WTC11 (cell line): ENCODE measurements around the gene GATA6. TPM values are rescaled to one million over a fixed set of nuclear protein-coding genes. Genes with fewer than 3 reads are reported as not detected.
A peak's percentile ranks its signal among the peaks of the same experiment; 100 is the strongest.

Source experiments
- ATAC-seq: fragments of 200-7000 bp; cut with Tn5 transposase; 2 replicates; pipeline ENCODE4 v1.10.0; 2021; ENCODE audit warnings: mild to moderate bottlenecking, moderate library complexity
- CTCF ChIA-PET: fragments of 300-600 bp; sonication (Branson Sonifier 250); formaldehyde crosslinking; loops from one replicate; lab custom pipeline; 2021; ENCODE audit warnings: antibody characterized with exemption; lab: Charles Lee
- POLR2A ChIA-PET: fragments of 350-600 bp; sonication (Branson Sonifier 250); formaldehyde crosslinking; loops from one replicate; lab custom pipeline; 2021; ENCODE audit warnings: antibody characterized with exemption; lab: Charles Lee
- DNase-seq: peaks from one replicate; pipeline ENCODE4 v3.0.0; 2021; ENCODE audit warnings: low spot score
- H3K27ac Mint-ChIP-seq: 2 replicates; pipeline ENCODE4 v1.8.0; 2021; ENCODE audit warnings: mixed read lengths
- H3K27me3 Mint-ChIP-seq: 2 replicates; pipeline ENCODE4 v1.8.0; 2021; ENCODE audit warnings: low read depth, mild to moderate bottlenecking, moderate library complexity, mixed read lengths
- H3K36me3 Mint-ChIP-seq: 2 replicates; pipeline ENCODE4 v1.8.0; 2021; ENCODE audit warnings: mixed read lengths
- H3K4me1 Mint-ChIP-seq: 2 replicates; pipeline ENCODE4 v1.8.0; 2022; ENCODE audit warnings: mixed read lengths
- H3K4me3 Mint-ChIP-seq: 2 replicates; pipeline ENCODE4 v1.8.0; 2021; ENCODE audit warnings: mild to moderate bottlenecking, moderate library complexity, mixed read lengths
- H3K9me3 Mint-ChIP-seq: 2 replicates; pipeline ENCODE4 v1.8.0; 2021; ENCODE audit warnings: mixed read lengths
- ATF1 ChIP-seq: sonication (generic); formaldehyde crosslinking; IDR thresholded peaks from 2 replicates; pipeline ENCODE4 v1.8.1; 2023; ENCODE audit warnings: mild to moderate bottlenecking, moderate library complexity, missing genetic modification reagents
- EMX1 ChIP-seq: fragments of 250-450 bp; sonication (Bioruptor Pico); IDR thresholded peaks from 2 replicates; pipeline ENCODE4 v1.8.0; 2021; ENCODE audit warnings: mild to moderate bottlenecking
- FOXJ3 ChIP-seq: sonication (generic); formaldehyde crosslinking; IDR thresholded peaks from 2 replicates; pipeline ENCODE4 v1.9.0; 2021; ENCODE audit warnings: missing genetic modification reagents, mild to moderate bottlenecking, borderline replicate concordance
- IRF2 ChIP-seq: sonication (generic); formaldehyde crosslinking; IDR thresholded peaks from 2 replicates; pipeline ENCODE4 v1.8.0; 2022; ENCODE audit warnings: low read depth, missing genetic modification reagents, borderline replicate concordance
- KAT7 ChIP-seq: sonication (generic); formaldehyde crosslinking; IDR thresholded peaks from 2 replicates; pipeline ENCODE4 v1.8.1; 2023; ENCODE audit warnings: missing genetic modification reagents, mild to moderate bottlenecking, borderline replicate concordance
- MYBL2 ChIP-seq: sonication (generic); formaldehyde crosslinking; IDR thresholded peaks from 2 replicates; pipeline ENCODE4 v1.8.1; 2023; ENCODE audit warnings: mild to moderate bottlenecking, moderate library complexity, missing genetic modification reagents
- NFATC4 ChIP-seq: fragments of 250-450 bp; sonication (Bioruptor Pico); IDR thresholded peaks from 2 replicates; pipeline ENCODE4 v1.9.0; 2021; ENCODE audit warnings: mild to moderate bottlenecking
- SOX15 ChIP-seq: fragments of 250-450 bp; sonication (Bioruptor Pico); IDR thresholded peaks from 2 replicates; pipeline ENCODE4 v1.9.0; 2021; ENCODE audit warnings: mild to moderate bottlenecking
- TCF7 ChIP-seq: sonication (generic); formaldehyde crosslinking; IDR thresholded peaks from 2 replicates; pipeline ENCODE4 v1.8.0; 2022; ENCODE audit warnings: mild to moderate bottlenecking, low read depth, missing genetic modification reagents, moderate library complexity
- ZBTB21 ChIP-seq: sonication (generic); formaldehyde crosslinking; IDR thresholded peaks from 2 replicates; pipeline ENCODE4 v1.8.1; 2023; ENCODE audit warnings: mild to moderate bottlenecking, missing genetic modification reagents, borderline replicate concordance
- ZNF138 ChIP-seq: sonication (generic); formaldehyde crosslinking; conservative IDR thresholded peaks from 2 replicates; pipeline ENCODE4 v1.8.1; 2022; ENCODE audit warnings: mild to moderate bottlenecking, moderate library complexity, missing genetic modification reagents
- total RNA-seq: library from RNA; stranded (reverse); gene quantifications from 3 replicates; pipeline ENCODE4 v1.2.3, GENCODE V29; 2021
- TF ChIP-seq, protein P1 (sequence below): fragments of 250-450 bp; sonication (Bioruptor Pico); IDR thresholded peaks from 2 replicates; pipeline ENCODE4 v1.9.0; 2021; ENCODE audit warnings: mild to moderate bottlenecking, borderline replicate concordance
- TF ChIP-seq, protein P2 (sequence below): sonication (generic); formaldehyde crosslinking; IDR thresholded peaks from 2 replicates; pipeline ENCODE4 v1.8.0; 2022; ENCODE audit warnings: mild to moderate bottlenecking, missing genetic modification reagents
- TF ChIP-seq, protein P3 (sequence below): fragments of 250-450 bp; sonication (Bioruptor Pico); conservative IDR thresholded peaks from 2 replicates; pipeline ENCODE4 v1.9.0; 2021; ENCODE audit warnings: mild to moderate bottlenecking

Gene GATA6
- total RNA-seq, 1 experiment from 2014 or later: 0.15 TPM

DNA sequence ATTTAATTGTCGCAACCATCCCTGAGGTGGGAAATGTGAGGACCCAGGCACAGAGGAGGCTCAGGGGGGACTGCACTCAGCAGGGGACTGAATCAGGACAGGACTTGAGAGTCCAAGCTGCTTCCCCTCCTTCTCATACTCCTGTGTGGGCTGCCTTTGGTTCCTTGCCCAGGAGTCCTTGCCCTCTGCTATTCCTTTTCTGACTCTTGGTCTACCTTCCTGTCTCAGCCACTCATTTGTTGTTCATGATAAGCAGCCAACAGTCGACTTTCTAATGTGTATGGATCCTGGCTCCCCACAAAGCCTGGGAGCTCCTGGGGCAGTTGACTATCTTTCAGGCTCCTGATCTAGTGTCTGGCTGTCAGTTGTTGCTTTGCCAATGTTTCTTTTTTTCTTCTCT lies 28.3 kb downstream of the GATA6 start (continued):
- TF ChIP-seq, protein P1, sequence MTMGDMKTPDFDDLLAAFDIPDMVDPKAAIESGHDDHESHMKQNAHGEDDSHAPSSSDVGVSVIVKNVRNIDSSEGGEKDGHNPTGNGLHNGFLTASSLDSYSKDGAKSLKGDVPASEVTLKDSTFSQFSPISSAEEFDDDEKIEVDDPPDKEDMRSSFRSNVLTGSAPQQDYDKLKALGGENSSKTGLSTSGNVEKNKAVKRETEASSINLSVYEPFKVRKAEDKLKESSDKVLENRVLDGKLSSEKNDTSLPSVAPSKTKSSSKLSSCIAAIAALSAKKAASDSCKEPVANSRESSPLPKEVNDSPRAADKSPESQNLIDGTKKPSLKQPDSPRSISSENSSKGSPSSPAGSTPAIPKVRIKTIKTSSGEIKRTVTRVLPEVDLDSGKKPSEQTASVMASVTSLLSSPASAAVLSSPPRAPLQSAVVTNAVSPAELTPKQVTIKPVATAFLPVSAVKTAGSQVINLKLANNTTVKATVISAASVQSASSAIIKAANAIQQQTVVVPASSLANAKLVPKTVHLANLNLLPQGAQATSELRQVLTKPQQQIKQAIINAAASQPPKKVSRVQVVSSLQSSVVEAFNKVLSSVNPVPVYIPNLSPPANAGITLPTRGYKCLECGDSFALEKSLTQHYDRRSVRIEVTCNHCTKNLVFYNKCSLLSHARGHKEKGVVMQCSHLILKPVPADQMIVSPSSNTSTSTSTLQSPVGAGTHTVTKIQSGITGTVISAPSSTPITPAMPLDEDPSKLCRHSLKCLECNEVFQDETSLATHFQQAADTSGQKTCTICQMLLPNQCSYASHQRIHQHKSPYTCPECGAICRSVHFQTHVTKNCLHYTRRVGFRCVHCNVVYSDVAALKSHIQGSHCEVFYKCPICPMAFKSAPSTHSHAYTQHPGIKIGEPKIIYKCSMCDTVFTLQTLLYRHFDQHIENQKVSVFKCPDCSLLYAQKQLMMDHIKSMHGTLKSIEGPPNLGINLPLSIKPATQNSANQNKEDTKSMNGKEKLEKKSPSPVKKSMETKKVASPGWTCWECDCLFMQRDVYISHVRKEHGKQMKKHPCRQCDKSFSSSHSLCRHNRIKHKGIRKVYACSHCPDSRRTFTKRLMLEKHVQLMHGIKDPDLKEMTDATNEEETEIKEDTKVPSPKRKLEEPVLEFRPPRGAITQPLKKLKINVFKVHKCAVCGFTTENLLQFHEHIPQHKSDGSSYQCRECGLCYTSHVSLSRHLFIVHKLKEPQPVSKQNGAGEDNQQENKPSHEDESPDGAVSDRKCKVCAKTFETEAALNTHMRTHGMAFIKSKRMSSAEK: no peak
- no peak for TF ChIP-seq IRF2 (CRISPR knock-in tag)
- TF ChIP-seq ZNF138: no peak
- no peak for TF ChIP-seq SOX15 (CRISPR knock-in tag)

DNA sequence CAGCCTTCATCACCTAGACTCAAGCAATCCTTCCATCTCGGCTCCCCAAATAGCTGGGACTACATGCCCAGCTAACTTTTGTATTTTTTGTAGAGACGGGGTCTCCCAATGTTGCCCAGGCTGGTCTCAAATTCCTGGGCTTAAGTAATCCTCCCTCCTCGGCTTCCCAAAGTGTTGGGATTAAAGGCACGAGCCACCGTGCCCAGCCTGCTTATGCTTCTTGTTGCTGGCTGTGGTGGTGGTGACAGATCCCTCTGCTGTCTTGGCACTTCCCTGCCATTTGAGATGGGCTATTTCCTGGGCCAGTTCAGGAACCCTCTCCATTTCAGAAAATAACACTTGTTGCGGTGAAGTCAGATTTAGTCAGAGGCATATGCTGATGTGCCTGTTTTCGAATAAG lies 28.8 kb downstream of the GATA6 start:
- peaks cover 9% of the 10 kb centered on the region for H3K27me3 Mint-ChIP-seq
- DNase-seq (no peak), ATAC-seq (no peak)
- ChIA-PET POLR2A (no interaction called here), CTCF (interaction anchor here (1.3 to 2.2 kb wide), 3 partner anchors 13 to 364 kb away, joined by 3 to 10 read pairs (median 4); no protein-coding TSS in a partner anchor)
- H3K36me3 Mint-ChIP-seq: no peaks in the 10 kb centered on the region
- no peak overlapping the region for H3K27ac Mint-ChIP-seq
- H3K9me3 Mint-ChIP-seq: no peaks in the 10 kb centered on the region
- no peak overlapping the region for H3K4me3 Mint-ChIP-seq
- peaks cover 25% of the 10 kb centered on the region for H3K4me1 Mint-ChIP-seq
- no peak for TF ChIP-seq MYBL2 (CRISPR knock-in tag)

DNA sequence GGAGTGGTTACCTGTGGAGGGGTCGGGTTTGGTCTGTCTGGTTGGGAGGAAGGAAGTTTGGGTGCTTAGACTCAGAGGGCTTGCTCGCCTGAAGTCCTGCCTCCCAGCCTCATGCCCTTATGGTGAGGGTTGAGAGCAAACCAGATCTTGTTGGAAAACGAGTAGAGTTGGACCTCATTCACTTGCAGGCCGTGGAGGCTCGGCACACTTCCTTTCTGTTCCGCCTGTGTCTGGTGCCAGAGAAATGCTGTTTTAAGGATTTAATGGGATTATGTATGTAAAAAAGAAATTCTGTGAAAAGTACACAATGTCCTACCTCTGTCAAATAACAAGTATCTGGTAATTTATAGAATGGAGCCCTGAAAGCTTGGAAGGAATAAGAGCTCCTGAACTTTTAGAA lies 29.6 kb downstream of the GATA6 start:
- DNase-seq: no peak
- POLR2A ChIA-PET: no interaction called here
- H3K4me3 Mint-ChIP-seq: no peak overlapping the region

DNA sequence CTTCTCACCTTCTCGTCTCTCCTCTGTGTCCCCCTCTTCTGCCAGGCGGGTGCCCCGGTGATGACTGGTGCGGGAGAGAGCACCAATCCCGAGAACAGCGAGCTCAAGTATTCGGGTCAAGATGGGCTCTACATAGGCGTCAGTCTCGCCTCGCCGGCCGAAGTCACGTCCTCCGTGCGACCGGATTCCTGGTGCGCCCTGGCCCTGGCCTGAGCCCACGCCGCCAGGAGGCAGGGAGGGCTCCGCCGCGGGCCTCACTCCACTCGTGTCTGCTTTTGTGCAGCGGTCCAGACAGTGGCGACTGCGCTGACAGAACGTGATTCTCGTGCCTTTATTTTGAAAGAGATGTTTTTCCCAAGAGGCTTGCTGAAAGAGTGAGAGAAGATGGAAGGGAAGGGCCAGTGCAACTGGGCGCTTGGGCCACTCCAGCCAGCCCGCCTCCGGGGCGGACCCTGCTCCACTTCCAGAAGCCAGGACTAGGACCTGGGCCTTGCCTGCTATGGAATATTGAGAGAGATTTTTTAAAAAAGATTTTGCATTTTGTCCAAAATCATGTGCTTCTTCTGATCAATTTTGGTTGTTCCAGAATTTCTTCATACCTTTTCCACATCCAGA lies 31.3 kb downstream of the GATA6 start:
- POLR2A ChIA-PET: no interaction called here

More for the DNA sequence above, 29.6 kb downstream of the GATA6 start:
- H3K27me3 Mint-ChIP-seq: peaks cover 9% of the 10 kb centered on the region; the same call in 1 of the 2 replicates
- H3K36me3 Mint-ChIP-seq: no peaks in the 10 kb centered on the region
- H3K27ac Mint-ChIP-seq: no peak overlapping the region
- H3K9me3 Mint-ChIP-seq: no peaks in the 10 kb centered on the region
- H3K4me1 Mint-ChIP-seq: peaks cover 16% of the 10 kb centered on the region
- TF ChIP-seq ZBTB21 (no peak), FOXJ3 (CRISPR knock-in tag) (no peak), EMX1 (CRISPR knock-in tag) (no peak), NFATC4 (CRISPR knock-in tag) (no peak), TCF7 (CRISPR knock-in tag) (no peak), KAT7 (CRISPR knock-in tag) (no peak), ATF1 (CRISPR knock-in tag) (no peak)
- ATAC-seq: no peak
- CTCF ChIA-PET: interaction anchor here (0.7 kb wide), 2 partner anchors 21 to 148 kb away, joined by 4 to 5 read pairs; no protein-coding TSS in a partner anchor

More for the DNA sequence above, 31.3 kb downstream of the GATA6 start:
- Mint-ChIP-seq H3K36me3 (no peaks in the 10 kb centered on the region), H3K4me3 (no peak overlapping the region), H3K27me3 (peaks cover 23% of the 10 kb centered on the region), H3K9me3 (no peaks in the 10 kb centered on the region), H3K4me1 (peaks cover 10% of the 10 kb centered on the region), H3K27ac (no peak overlapping the region)
- no peak for DNase-seq
- ATAC-seq: peak; percentile 48
- TF ChIP-seq, protein P2, sequence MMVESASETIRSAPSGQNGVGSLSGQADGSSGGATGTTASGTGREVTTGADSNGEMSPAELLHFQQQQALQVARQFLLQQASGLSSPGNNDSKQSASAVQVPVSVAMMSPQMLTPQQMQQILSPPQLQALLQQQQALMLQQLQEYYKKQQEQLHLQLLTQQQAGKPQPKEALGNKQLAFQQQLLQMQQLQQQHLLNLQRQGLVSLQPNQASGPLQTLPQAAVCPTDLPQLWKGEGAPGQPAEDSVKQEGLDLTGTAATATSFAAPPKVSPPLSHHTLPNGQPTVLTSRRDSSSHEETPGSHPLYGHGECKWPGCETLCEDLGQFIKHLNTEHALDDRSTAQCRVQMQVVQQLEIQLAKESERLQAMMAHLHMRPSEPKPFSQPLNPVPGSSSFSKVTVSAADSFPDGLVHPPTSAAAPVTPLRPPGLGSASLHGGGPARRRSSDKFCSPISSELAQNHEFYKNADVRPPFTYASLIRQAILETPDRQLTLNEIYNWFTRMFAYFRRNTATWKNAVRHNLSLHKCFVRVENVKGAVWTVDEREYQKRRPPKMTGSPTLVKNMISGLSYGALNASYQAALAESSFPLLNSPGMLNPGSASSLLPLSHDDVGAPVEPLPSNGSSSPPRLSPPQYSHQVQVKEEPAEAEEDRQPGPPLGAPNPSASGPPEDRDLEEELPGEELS (CRISPR knock-in tag): no peak
- TF ChIP-seq, protein P3, sequence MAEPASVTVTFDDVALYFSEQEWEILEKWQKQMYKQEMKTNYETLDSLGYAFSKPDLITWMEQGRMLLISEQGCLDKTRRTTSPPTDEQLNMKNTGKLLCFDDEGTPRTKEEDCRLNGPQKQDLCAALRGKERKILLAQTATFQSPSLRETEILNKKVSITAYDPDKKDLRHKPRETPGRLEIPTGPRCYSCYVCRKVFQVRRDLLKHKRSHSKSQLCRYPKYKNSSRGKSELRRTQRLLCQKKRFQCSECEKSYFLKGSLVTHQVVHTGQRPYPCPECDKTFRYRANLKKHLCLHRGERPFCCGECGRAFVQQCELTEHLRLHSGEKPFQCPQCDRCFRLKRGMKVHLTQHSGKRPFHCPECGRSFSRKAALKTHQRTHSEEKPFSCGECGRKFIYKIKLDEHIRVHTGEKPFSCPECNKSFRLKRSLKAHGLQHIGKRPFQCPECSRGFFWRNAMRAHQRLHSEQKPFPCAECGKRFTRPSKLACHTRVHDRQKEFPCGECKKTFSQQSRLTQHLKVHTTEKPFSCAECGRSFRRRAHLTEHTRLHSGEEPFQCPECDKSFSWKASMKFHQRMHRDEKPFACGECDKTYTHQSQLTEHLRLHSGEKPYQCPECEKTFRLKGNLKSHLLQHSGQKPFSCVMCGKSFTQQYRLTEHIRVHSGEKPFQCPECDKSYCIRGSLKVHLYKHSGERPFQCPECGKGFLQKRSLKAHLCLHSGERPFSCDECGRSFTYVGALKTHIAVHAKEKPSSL (CRISPR knock-in tag): no peak
- CTCF ChIA-PET: interaction anchor here (1.0 to 1.5 kb wide), 2 partner anchors 15 to 203 kb away, joined by 3 to 5 read pairs; no protein-coding TSS in a partner anchor
